Astrocyte (in vitro differentiated cells and primary cell): Measurements from ENCODE around the gene ADGRA3. TPM values are rescaled to one million over a fixed set of nuclear protein-coding genes. Genes with fewer than 3 reads are reported as not detected.

Experiments used
- DNase-seq: peaks from one replicate; pipeline ENCODE4 v3.0.0-alpha.2; 2010; ENCODE audit warnings: low read depth
- FAIRE-seq: peaks from 2 replicates; lab custom pipeline; 2011; peaks lifted over from hg19 to GRCh38; lab: Jason Lieb, UNC
- H2AFZ ChIP-seq: 2 replicates; pipeline ENCODE4 v1.6.0; 2012; ENCODE audit warnings: low read depth, low read length, inconsistent platforms
- H3K27ac ChIP-seq: 2 replicates; pipeline ENCODE4 v1.5.1; 2011; ENCODE audit warnings: low read depth, low read length, inconsistent platforms
- H3K27me3 ChIP-seq: 2 replicates; pipeline ENCODE4 v1.6.0; 2011; ENCODE audit warnings: low read length, inconsistent platforms; ENCODE audit not compliant: insufficient read depth
- H3K36me3 ChIP-seq: 2 replicates; pipeline ENCODE4 v1.5.1; 2011; ENCODE audit warnings: low read length, inconsistent platforms; ENCODE audit not compliant: insufficient read depth
- H3K4me1 ChIP-seq: 2 replicates; pipeline ENCODE4 v1.5.1; 2011; ENCODE audit warnings: low read length, inconsistent platforms; ENCODE audit not compliant: insufficient read depth
- H3K4me2 ChIP-seq: 2 replicates; pipeline ENCODE4 v1.6.0; 2012; ENCODE audit warnings: low read length, inconsistent platforms
- H3K4me3 ChIP-seq: 2 replicates; pipeline ENCODE4 v1.5.1; 2011; ENCODE audit warnings: low read depth, mild to moderate bottlenecking, low read length, inconsistent platforms; ENCODE audit not compliant: insufficient read depth
- H3K79me2 ChIP-seq: 2 replicates; pipeline ENCODE4 v1.6.0; 2012; ENCODE audit warnings: mild to moderate bottlenecking, low read length, inconsistent platforms; ENCODE audit not compliant: insufficient read depth
- H3K9ac ChIP-seq: 2 replicates; pipeline ENCODE4 v1.6.0; 2012; ENCODE audit warnings: mild to moderate bottlenecking, low read length, inconsistent platforms
- H3K9me3 ChIP-seq: 2 replicates; pipeline ENCODE4 v1.5.1; 2012; ENCODE audit warnings: low read depth, mild to moderate bottlenecking, low read length, inconsistent platforms; ENCODE audit not compliant: insufficient read depth
- H4K20me1 ChIP-seq: 2 replicates; pipeline ENCODE4 v1.6.0; 2012; ENCODE audit warnings: low read length, inconsistent platforms; ENCODE audit not compliant: insufficient read depth
- H3K27ac Mint-ChIP-seq: one replicate; pipeline ENCODE4 v1.8.0; 2021; ENCODE audit warnings: mild to moderate bottlenecking, mixed read lengths; ENCODE audit not compliant: unreplicated experiment
- H3K27me3 Mint-ChIP-seq: one replicate; pipeline ENCODE4 v1.8.0; 2021; ENCODE audit warnings: low read depth, mixed read lengths; ENCODE audit not compliant: unreplicated experiment
- H3K36me3 Mint-ChIP-seq: one replicate; pipeline ENCODE4 v1.8.0; 2021; ENCODE audit warnings: low read depth, mixed read lengths; ENCODE audit not compliant: unreplicated experiment
- H3K4me1 Mint-ChIP-seq: one replicate; pipeline ENCODE4 v1.8.0; 2021; ENCODE audit warnings: low read depth, mixed read lengths; ENCODE audit not compliant: unreplicated experiment
- H3K4me3 Mint-ChIP-seq: one replicate; pipeline ENCODE4 v1.8.0; 2021; ENCODE audit warnings: mild to moderate bottlenecking, moderate library complexity, mixed read lengths; ENCODE audit not compliant: unreplicated experiment
- H3K9me3 Mint-ChIP-seq: one replicate; pipeline ENCODE4 v1.8.0; 2021; ENCODE audit warnings: mild to moderate bottlenecking, mixed read lengths; ENCODE audit not compliant: unreplicated experiment
- CTCF ChIP-seq: IDR thresholded peaks from 2 replicates; pipeline ENCODE4 v1.5.1; 2011; ENCODE audit warnings: low read depth, mild to moderate bottlenecking, inconsistent platforms, low read length, moderate library complexity; ENCODE audit not compliant: insufficient read depth
- EZH2 ChIP-seq: IDR thresholded peaks from 2 replicates; pipeline ENCODE4 v1.6.1; 2012; ENCODE audit warnings: mild to moderate bottlenecking, low read length, inconsistent platforms; ENCODE audit not compliant: insufficient read depth
- total RNA-seq: library from RNA; stranded (reverse); gene quantifications from 2 replicates; pipeline ENCODE4 v1.2.1, GENCODE V29; 2021

The ADGRA3 gene
- total RNA-seq, 1 donor from 2014 or later, result 27.3 TPM

DNA sequence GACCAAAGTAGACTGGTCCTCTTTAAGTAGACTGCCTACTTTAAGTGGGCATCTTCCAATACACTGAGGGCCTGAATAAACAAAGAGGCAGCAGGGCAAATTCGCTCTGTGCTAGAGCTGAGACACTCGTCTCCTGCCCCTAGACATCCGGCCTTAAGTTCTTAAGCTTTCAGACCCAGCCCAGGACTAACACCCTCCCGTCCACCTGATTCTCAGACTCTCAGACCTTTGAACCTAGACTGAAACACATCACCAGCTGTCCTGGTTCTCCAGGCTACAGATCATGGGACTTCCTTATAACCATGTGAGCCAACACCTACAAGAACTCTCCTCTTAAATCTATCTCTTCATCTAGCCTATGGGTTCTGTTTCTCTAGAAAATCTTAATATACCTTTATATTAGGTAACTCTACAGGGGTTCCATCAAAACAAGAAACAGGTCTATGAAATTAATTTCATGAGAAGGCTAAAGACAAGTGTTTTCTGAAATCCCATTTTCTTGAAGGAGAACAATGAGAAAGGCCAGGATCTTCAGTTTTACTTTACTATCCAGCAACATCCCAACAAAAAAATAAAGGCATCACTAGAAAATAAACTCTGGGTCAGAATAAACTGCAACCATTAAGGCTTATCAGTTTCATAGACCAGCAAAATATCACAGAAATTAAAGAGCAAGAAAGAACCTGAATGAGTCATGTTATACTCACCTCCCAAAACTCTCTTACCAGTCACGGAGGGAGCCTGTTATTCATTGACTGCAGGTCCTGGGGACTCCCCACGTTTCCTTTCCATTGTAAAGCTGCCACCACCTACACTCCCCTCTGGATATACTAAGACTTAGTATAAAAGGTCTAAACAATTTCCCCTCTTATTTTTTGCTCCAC lies 14.8 kb downstream of the ADGRA3 start:
- no peaks in the 10 kb centered on the region for H3K9me3 Mint-ChIP-seq
- H3K9ac ChIP-seq, result no peak overlapping the region
- H3K9me3 ChIP-seq, result no peaks in the 10 kb centered on the region
- no peak overlapping the region for H3K4me3 ChIP-seq
- peak overlapping the region; percentile 50 for H3K27ac Mint-ChIP-seq
- H3K27me3 ChIP-seq, result no peaks in the 10 kb centered on the region
- peak overlapping the region; percentile 19 for H3K4me2 ChIP-seq
- DNase-seq (peak; percentile 86), FAIRE-seq (no peak)
- peaks cover 27% of the 10 kb centered on the region for H4K20me1 ChIP-seq
- H3K36me3 ChIP-seq, result no peaks in the 10 kb centered on the region
- H3K4me1 ChIP-seq, result peaks cover 7% of the 10 kb centered on the region
- H3K4me3 Mint-ChIP-seq, result peak overlapping the region; percentile 25
- H3K27me3 Mint-ChIP-seq, result no peaks in the 10 kb centered on the region
- no peak for TF ChIP-seq EZH2
- no peak for TF ChIP-seq CTCF
- peaks cover 74% of the 10 kb centered on the region for H3K79me2 ChIP-seq
- peaks cover 2% of the 10 kb centered on the region for H3K36me3 Mint-ChIP-seq
- no peak overlapping the region for H2AFZ ChIP-seq
- H3K27ac ChIP-seq, result peak overlapping the region; percentile 49
- peaks cover 13% of the 10 kb centered on the region for H3K4me1 Mint-ChIP-seq

DNA sequence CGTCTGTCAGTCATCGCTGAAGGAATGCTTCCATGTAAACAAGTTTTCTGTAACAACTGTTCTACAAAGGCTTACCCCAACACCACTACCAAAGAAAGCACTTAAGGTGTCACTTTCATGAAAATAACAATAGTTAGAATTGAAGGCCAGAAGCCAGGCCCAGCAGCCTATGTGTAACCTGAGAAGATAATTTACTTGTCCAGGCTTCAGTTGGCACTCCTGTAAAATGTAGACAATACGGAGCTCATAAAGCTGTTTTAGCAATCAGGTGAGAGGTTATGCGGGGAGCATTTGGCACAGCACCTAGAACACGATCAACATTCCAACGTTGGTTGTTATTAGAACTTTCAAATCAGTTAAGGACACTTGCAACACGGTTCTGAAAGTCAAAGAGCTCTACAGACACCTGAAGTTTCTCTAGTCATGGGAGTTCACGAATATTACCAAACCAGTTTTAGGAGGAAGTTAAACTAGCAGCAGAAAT lies 15.7 kb downstream of the ADGRA3 start:
- FAIRE-seq (no peak), DNase-seq (no peak)
- H3K27me3 ChIP-seq, result no peaks in the 10 kb centered on the region
- H3K27me3 Mint-ChIP-seq, result no peaks in the 10 kb centered on the region
- H3K4me1 Mint-ChIP-seq, result peaks cover 13% of the 10 kb centered on the region
- no peak overlapping the region for H2AFZ ChIP-seq
- peaks cover 2% of the 10 kb centered on the region for H3K36me3 Mint-ChIP-seq
- H4K20me1 ChIP-seq, result peaks cover 18% of the 10 kb centered on the region
- H3K27ac Mint-ChIP-seq, result no peak overlapping the region
- H3K4me1 ChIP-seq, result peaks cover 6% of the 10 kb centered on the region
- H3K4me2 ChIP-seq, result no peak overlapping the region
- H3K9me3 Mint-ChIP-seq, result no peaks in the 10 kb centered on the region
- no peaks in the 10 kb centered on the region for H3K9me3 ChIP-seq
- H3K9ac ChIP-seq, result no peak overlapping the region
- no peak overlapping the region for H3K4me3 Mint-ChIP-seq
- no peaks in the 10 kb centered on the region for H3K36me3 ChIP-seq
- no peak overlapping the region for H3K4me3 ChIP-seq
- H3K27ac ChIP-seq, result no peak overlapping the region
- no peak for TF ChIP-seq CTCF
- TF ChIP-seq EZH2, result no peak
- H3K79me2 ChIP-seq, result peaks cover 74% of the 10 kb centered on the region

- Histone ChIP-seq H3K36me3 (no peaks in the 10 kb centered on the region), H3K79me2 (peaks cover 64% of the 10 kb centered on the region), H3K9me3 (no peaks in the 10 kb centered on the region), H2AFZ (no peak overlapping the region), H3K4me2 (no peak overlapping the region), H3K9ac (no peak overlapping the region), H3K4me1 (peaks cover 3% of the 10 kb centered on the region), H3K27ac (no peak overlapping the region), H3K4me3 (no peak overlapping the region), H3K27me3 (no peaks in the 10 kb centered on the region), H4K20me1 (peaks cover 9% of the 10 kb centered on the region)
- Mint-ChIP-seq H3K4me3 (no peak overlapping the region), H3K36me3 (peaks cover 2% of the 10 kb centered on the region), H3K9me3 (no peaks in the 10 kb centered on the region), H3K27me3 (no peaks in the 10 kb centered on the region), H3K4me1 (peaks cover 13% of the 10 kb centered on the region), H3K27ac (no peak overlapping the region)
- DNase-seq (no peak), FAIRE-seq (no peak)
- no peak for TF ChIP-seq CTCF
- no peak for TF ChIP-seq EZH2
Observed at GRCh38 chr4:22498866-22499265, 17.0 kb downstream of the ADGRA3 start.
